RPMI8226 (cell line): ENCODE results near the gene HTR1D.
"Not testable (repeated sequence)": the region's sequence is repeated elsewhere in the genome, so short reads cannot be mapped to it uniquely, and the experiment has no call there.

ENCODE experiments used
- DNase-seq: peaks from one replicate; pipeline ENCODE4 v3.0.0-alpha.2; 2015

HTR1D gene, protein sequence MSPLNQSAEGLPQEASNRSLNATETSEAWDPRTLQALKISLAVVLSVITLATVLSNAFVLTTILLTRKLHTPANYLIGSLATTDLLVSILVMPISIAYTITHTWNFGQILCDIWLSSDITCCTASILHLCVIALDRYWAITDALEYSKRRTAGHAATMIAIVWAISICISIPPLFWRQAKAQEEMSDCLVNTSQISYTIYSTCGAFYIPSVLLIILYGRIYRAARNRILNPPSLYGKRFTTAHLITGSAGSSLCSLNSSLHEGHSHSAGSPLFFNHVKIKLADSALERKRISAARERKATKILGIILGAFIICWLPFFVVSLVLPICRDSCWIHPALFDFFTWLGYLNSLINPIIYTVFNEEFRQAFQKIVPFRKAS

DNA sequence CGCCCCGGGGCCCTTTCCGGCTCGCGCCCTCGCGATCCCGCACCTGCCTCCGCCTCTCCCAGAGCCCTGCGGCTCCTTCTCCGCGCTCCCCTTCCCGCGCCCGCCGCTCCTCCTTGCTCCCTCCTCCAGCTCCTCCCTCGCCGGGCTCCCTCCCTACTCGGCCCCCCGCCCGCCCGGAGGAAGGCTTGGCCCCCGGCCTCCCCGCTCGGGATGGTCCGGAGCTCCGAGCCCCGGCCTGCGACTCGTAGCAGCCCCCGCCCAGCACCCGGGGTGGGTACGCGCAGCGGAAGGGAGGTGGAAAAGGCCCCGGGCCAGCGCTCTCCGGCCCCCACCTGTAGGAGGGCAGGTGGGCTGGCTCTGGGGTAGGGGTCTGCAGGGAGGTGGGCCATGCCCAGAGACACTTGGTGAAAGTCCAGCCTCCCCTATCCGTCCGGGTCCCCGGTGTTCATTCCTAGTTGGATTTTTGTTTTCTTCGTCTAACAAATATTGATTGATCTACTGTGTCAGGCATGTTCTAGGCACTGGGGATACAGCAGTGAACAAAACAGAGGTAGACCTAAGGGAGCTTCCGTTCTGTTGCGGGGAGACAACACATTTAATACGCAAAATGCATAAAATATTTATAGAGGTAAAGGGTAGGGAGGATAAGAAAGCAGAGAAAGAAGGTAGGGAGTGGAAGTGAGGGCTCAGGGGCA, at the start of gene HTR1D:
Gene HTR1D, minus strand, starts transcription at position 82 of the 695 bp plus-strand sequence. CDS start 23,283 bp downstream, outside the sequence.
- no peak for DNase-seq

DNA sequence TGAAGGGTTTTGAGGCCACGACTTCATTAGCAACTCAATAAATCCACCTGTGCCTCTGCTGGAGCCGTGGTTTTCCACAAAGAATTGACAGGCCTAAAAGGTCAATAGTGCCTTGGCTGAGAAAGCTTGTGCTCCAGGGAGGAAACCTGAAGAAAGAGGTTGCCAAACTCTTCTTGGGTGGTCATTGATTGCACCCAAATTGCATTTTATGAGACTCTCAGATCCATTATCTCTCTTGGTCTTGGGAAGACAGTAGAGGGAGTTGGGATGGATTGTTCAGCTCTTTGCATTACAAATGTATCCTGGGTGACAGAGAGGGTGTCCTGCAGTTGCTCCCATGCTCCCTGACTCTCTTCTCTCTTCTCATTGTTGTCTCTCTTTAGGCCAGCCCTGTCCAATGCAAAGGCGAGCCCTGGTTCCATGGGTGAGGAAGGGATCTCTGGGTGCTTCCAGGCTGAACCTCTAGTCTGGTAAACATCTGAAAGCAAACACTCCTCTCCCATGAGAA, 46.1 kb upstream of the HTR1D start:
- DNase-seq, result no peak

DNA sequence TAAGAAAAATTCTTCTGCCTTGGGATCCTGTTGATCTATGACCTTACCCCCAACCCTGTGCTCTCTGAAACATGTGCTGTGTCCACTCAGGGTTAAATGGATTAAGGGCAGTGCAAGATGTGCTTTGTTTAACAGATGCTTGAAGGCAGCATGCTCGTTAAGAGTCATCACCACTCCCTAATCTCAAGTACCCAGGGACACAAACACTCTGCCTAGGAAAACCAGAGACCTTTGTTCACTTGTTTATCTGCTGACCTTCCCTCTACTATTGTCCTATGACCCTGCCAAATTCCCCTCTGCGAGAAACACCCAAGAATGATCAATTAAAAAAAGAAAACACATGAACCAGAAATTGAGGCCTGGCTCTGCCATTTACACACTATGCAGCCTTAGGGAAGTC, 40.8 kb upstream of the HTR1D start:
- not testable (repeated sequence) for DNase-seq

DNA sequence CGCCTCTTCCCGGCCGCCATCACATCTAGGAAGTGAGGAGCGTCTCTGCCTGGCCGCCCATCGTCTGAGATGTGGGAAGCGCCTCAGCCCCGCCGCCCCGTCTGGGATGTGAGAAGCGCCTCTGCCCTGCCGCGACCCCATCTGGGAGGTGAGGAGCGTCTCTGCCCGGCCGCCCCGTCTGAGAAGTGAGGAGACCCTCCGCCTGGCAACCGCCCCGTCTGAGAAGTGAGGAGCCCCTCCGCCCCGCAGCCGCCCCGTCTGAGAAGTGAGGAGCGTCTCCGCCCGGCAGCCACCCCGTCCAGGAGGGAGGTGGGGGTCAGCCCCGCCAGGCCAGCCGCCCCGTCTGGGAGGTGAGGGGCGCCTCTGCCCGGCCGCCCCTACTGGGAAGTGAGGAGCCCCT, 40.1 kb upstream of the HTR1D start:
- not testable (repeated sequence) for DNase-seq

DNA sequence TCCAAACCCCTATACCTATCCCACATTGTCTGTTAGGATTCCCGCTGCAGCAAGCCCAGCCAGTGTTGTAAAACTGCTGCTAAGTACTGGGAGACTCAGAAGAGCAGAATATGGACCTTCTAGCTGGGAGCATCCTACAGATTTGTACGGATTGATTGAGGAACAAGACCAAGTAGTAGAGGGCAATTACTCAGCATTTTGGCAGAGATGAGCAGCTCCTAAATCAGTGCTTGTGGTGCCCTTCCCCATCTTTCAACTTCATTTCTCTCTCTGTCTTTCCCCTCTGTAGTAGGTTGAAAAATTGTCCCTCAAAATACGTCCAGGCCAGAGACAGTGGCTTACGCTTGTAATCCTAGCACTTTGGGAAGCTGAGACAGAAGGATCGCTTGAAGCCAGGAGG, 37.3 kb upstream of the HTR1D start:
- DNase-seq, result no peak

DNA sequence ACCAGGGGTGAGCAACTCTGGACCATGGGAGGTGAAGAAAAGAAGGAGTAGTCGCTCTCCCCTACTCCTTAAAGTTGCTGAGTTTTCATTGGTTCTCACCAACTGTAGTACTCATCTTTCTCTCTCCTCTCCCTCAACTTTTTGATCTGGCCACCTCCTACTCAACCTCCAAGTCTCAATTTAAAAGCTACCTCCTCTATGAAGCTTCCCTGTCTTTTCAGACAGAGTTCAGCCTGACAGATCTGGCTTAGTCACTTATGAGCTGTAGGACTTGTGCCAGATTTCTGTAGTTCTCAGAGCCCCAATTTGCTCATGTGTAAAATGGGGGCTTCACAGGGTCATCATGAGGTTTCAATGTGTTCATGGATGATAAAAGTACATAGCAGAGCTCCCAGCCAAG, 34.5 kb upstream of the HTR1D start:
- DNase-seq, result no peak

DNA sequence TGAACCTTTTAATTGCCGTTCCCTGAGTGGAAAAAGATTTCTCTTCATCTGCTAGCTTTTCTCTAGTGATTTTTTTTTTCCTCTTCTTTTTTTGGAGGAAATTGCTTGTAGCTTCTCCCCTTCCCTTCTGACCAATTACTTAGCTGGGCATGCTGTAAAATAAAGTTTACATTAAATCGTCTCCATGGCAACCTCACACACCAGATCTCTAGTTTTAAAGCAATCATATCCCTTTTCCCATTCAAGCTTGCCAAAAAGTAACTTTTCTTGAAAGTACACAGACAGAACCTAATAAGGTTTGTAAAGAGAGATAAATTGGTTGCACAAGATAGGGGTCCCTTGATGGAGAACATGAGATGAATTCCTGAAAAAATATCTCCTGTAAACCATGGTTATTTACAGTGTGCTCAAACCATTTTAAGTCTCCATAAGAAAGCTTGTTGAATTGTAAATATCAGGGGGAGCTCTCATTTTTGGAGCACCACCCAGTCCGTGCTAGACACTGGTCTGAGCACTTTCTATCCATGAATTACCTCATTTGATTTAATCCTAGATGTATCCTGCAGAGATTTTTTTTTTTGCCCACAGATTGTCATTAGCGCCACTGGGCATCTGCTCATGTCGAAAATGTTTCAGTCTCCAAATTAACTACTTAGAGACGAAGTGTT, 32.6 kb upstream of the HTR1D start:
- DNase-seq, result no peak

DNA sequence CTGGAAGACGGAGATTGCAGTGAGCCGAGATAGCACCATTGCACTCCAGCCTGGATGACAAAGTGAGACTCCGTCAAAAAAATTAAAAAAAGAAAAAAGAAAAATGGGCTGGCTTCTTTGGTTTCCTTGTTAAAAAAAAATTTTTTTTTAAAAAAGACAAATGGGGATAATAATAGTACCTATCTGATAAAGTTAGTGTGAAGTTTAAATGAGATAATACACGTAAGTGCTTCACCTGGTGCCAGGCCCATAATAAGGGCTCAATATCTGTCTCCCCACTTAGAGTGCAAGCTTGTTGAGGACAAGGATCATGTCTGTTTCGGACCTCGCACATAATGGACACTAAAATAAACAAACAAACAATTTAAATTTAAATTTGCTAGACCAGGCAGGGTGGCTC, 30.0 kb upstream of the HTR1D start:
- DNase-seq, result no peak

DNA sequence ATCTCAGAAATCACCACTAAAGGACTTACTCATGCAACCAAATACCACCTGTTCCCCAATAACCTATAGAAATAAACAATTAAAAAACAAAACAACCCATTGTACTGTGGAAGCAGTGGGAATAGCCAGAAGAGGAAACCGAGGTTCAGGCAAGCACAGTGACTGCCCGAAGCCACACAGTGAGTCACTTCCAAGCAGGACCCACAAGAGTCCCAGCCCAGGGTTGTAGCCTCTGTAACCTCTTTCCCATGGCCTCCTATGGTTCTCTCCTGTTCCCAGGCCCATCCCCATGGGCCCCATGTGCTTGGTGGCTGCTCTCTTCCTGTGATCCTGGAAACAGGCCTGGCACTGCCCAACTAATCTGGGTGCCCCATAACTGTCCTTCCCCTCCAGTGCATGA, 29.0 kb upstream of the HTR1D start:
- no peak for DNase-seq

DNA sequence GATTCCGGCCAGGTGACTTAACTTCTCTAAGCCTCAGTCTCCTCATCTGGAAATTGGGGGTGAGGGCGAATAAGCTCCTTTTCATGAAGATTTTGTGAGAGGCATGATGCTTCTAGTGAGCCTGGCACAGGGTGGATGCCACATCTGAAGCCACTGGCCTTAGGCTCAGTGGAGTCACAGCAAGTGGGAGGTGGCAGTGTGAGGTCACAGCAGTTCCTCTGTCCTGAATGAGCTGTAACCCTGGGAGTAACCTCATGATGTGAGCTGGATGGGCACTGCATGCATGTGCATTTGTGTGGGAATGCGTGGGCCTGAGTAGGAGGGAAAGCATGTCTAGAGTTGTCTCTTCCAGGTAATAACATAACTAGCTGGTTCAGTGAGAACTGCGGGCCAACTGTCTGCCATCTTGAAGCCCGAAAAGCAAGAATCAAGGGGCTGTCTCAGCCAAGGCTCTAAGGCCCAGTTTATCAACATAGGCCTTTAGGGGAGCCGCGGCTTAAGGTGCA, 27.0 kb upstream of the HTR1D start:
- DNase-seq, result no peak

DNA sequence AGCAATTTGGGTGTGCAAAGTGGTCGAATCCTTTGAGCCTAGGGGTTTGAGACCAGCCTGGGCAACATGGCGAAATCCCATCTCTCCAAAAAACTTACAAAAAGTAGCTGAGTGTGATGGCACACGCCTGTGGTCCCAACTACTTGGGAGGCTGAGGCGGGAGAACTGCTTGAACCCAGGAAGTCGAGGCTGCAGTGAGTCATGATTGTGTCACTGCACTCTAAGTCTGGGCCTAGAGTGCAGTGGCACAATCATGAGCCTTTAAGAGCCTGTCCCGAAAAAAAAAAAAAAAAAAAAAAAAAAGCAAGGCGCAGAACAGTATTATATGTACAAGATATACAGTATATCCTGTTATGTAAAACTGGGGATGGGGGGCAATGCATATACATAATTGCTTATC, 25.1 kb upstream of the HTR1D start:
- DNase-seq, result no peak

DNA sequence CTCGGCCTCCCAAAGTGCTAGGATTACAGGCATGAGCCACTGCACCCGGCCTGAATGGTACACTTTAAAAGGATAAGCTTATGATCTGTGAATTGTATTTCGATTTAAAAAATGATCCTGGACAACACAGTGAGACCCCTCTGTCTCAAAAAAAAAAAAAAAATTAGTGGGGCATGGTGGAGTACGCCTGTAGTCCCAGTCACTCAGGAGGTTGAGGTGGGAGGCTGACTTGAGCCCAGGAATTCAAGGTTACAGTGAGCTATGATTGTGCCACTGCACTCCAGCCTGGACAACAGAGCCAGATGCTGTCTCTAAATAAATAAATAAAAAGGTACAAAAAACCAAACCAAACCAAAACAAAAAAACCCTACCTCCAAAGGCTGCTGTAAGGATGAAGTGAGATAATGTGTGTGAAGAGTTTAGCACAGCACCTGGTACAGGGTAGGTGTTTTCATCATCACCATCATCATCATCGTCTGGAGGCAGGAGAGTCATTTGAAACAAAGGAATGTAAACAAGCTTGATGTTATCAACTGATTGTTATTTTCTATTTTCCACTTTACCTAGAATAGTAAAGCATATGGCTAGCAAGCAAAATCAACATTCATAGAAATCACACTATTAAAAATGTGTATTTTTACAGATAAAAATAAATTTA, 22.5 kb upstream of the HTR1D start:
- DNase-seq, result no peak

DNA sequence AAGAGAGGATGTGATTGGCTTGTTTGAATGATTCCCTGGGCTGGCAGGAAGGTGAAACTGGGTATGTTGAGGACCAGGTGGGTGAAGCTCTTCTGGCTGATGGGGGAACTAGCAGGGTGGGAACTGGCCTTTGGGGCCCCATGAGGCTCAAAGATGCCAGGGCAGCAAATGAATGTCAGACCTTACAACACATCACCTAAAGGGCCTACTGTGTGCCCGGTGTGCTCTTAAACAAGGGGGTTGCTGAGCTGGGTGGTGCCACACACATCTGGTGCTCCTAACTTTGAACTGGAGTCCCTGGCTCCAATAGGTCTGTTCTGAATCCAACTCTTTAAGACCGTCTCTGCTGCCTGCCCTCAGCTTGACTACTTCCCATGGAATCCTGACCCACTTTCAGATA, 21.3 kb upstream of the HTR1D start:
- no peak for DNase-seq

DNA sequence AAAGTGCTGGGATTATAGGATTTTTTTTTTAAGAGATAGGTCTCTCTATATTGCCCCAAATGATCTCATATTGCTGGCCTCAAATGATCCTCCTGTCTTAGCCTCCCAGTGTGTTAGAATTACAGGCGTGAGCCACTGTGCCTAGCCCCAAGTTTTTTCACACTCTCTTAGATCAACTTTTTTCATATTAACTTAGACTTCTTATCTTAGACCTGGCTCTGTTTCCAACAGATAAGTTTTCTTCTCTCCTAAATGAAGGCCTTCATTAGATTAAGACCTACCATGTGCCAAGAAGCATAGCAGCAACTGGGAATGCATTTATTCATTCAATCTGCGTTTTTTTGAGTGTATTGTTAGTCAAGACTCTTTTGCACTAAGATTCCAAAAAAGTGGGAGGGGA, 20.2 kb upstream of the HTR1D start:
- DNase-seq, result no peak

DNA sequence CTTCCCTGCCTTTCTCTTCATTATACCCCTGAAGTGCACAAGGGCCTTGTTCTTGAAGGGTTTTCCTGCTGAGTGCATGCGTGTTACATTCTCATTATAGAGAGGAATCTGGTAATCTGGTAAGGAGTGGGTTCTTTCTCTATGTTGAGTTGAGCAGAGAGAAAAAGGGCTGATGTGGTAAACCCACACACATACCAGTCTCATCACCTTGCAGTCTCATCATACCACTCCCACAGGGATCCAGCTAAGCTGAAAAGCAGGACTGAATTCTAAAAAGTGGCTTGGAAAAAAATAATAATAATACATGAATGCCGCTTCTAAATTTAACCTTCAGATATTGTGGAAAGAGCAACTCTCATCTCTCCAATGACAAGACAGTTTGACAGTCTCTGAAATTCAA, 10.5 kb upstream of the HTR1D start:
- no peak for DNase-seq

DNA sequence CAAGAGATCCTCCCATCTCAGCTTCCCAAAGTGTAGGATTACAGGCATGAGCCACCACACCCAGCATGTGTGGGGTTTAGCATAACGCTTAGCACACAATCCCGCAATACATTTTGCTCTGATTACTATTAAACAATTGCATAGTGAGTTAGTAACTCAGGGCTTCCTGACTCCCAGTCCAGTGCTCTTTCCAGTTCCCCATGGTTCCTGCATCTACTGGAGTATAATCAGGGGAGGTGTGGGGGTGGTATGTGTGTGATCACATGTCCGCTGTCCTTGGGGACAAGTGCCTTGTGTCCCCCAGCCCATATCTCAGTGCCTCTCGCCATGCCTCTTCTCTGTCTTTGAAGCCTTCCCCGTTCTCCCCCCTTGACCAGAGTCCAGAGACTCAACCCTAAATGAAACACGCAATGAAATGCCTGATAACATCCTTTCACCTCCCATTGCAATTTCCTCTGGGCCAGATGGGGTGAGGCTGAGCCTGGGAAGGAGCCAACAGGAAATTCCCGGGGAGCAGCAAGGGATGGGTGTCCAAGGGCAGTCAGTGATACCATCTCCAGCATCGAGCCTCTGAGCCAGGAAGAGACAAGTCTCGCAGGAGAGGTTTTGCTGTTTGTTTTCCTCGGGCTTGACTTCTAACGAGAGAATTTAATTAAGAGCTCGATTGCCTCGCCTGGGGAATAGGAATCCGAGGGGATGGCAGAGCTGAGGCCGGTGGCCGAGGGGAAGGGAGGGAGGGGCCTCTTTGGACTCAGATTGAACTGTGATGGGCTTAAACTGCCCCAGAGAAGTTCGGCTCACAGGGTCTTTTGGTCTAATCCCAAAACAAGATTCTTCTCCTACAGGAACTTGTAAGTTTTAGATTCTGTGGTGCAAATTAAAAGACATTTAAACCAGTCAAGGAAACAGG, 7.7 kb upstream of the HTR1D start:
- DNase-seq, result no peak

DNA sequence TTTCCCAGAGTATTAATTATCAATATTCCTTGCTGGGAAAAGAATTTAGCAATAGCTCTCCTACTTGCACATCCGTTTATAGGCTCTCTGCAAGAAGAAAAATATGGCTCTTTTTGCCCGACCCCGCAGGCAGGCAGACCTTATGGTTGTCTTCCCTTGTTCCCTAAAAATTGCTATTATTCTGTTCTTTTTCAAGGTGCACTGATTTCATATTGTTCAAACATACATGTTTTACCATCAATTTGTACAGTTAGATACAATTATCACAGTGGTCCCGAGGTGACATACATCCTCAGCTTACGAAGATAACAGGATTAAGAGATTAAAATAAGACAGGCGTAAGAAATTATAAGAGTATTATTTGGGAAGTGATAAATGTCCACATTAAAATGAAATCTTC, 6.7 kb upstream of the HTR1D start:
- DNase-seq, result not testable (repeated sequence)

DNA sequence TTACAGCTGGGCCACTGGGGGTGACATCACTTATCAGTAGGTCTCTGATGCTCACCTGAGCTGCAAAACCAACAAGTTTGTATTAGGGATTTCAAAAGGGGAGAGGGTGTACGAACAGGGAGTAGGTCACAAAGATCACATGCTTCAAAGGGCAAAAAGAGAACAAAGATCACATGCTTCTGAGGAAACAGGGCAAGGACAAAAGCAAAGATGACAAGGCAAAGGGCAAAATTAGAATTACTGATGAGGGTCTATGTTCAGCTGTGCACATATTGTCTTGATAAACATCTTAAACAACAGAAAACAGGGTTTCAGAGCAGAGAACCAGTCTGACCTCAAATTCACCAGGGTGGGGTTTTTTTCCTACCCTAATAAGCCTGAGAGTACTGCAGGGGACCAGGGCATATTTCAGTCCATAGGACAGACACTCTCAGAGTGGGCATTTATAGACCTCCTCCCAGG, 6.2 kb upstream of the HTR1D start:
- not testable (repeated sequence) for DNase-seq

DNA sequence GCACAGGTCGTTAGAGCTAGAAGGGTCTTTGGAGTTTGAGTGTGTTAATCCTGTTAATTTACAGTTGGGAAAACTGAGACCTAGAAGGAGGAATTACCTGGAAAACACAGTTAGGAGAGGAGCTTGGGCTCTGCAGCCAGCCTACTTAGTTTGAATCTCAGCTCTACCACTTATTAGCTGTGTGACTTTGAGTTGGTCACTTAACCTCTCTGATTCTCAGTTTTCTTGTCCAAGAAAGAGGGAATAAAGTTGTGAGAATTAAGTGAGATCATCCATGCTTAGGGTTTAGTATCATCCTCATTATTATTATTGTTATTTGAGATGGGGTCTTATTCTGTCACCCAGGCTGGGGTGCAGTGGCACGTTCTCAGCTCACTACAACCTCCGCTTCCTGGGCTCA, 5.4 kb upstream of the HTR1D start:
- DNase-seq, result no peak

DNA sequence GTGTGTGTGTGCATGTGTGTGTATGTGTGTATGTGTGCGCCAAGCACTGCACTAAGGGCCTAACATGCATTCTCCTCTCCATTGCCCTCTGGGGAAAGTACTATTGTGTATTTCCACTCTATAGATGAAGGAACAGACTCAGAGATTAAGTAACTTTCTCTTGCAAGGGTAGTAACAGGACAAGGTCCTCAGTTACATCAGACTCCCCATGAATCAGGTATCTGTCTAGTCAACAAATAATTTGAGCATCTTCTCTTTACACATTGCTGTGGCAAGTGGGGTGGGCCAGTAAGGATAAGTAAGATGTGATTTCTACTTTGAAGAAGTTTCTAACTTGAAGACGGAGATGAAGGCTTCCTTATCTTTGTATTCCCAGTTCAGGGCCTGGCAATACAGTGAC, 5.0 kb upstream of the HTR1D start:
- no peak for DNase-seq

DNA sequence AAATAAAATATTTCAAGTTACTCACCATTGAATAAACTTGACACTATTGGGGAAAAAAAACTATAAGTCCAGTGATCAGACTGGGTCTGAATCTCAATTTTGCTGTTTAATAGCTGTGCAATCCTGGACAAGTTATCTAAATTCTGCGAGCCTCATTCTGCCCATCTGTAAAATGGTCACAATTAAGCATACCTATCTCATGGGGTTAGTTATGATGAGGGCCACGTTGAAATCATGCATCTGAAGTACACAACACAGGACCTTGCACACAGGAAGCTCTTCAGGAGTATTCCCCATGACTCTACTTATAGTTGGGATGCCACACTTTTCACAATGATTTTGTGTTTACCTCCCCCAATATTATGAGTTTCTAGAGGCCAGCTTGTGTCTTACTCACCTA, 3.8 kb upstream of the HTR1D start:
- DNase-seq, result no peak
